SK-N-SH treated with all-trans-retinoic acid at 6 μM for 48 hours (cell line): ENCODE results near the gene TEX2.

Experiments
- ARNTL ChIP-seq: fragments of 450-650 bp; formaldehyde crosslinking; IDR thresholded peaks from 2 replicates; pipeline ENCODE4 v1.5.0; 2020; ENCODE audit warnings: low read depth, mild to moderate bottlenecking, moderate library complexity, borderline replicate concordance
- CREB5 ChIP-seq: fragments of 250-450 bp; sonication (Bioruptor Pico); IDR thresholded peaks from 2 replicates; pipeline ENCODE4 v1.5.1; 2020; ENCODE audit warnings: low read depth, mild to moderate bottlenecking, moderate library complexity
- ESRRG ChIP-seq: fragments of 250-450 bp; sonication (Bioruptor Pico); IDR thresholded peaks from 2 replicates; pipeline ENCODE4 v1.6.1; 2021; ENCODE audit warnings: mild to moderate bottlenecking
- GLIS3 ChIP-seq: fragments of 250-450 bp; sonication (Bioruptor Pico); IDR thresholded peaks from 2 replicates; pipeline ENCODE4 v1.5.0; 2020; ENCODE audit warnings: mild to moderate bottlenecking, moderate library complexity
- OSR1 ChIP-seq: fragments of 250-450 bp; sonication (Bioruptor Pico); IDR thresholded peaks from 2 replicates; pipeline ENCODE4 v1.8.0; 2022; ENCODE audit warnings: moderate library complexity, mild to moderate bottlenecking, inconsistent platforms
- PATZ1 ChIP-seq: fragments of 250-450 bp; sonication (Bioruptor Pico); IDR thresholded peaks from 2 replicates; pipeline ENCODE4 v1.8.0; 2020; ENCODE audit warnings: mild to moderate bottlenecking, moderate library complexity, borderline replicate concordance
- POU6F1 ChIP-seq: fragments of 250-450 bp; sonication (Bioruptor Pico); IDR thresholded peaks from 2 replicates; pipeline ENCODE4 v1.8.0; 2021; ENCODE audit warnings: low read depth, mild to moderate bottlenecking, moderate library complexity, borderline replicate concordance
- RARB ChIP-seq: fragments of 250-450 bp; sonication (Bioruptor Pico); IDR thresholded peaks from 2 replicates; pipeline ENCODE4 v1.8.0; 2021; ENCODE audit warnings: mild to moderate bottlenecking, moderate library complexity
- TOX ChIP-seq: fragments of 250-450 bp; sonication (Bioruptor Pico); IDR thresholded peaks from 2 replicates; pipeline ENCODE4 v1.8.0; 2021; ENCODE audit warnings: mild to moderate bottlenecking, moderate library complexity, borderline replicate concordance
- ZFP3 ChIP-seq: fragments of 250-450 bp; sonication (Bioruptor Pico); IDR thresholded peaks from 2 replicates; pipeline ENCODE4 v1.5.0; 2020; ENCODE audit warnings: mild to moderate bottlenecking, moderate library complexity
- ZFP30 ChIP-seq: fragments of 450-650 bp; formaldehyde crosslinking; IDR thresholded peaks from 2 replicates; pipeline ENCODE4 v1.5.0; 2022; ENCODE audit warnings: mild to moderate bottlenecking, moderate library complexity
- ZNF8 ChIP-seq: fragments of 450-650 bp; formaldehyde crosslinking; IDR thresholded peaks from 2 replicates; pipeline ENCODE4 v1.5.0; 2020; ENCODE audit warnings: mild to moderate bottlenecking, moderate library complexity

GRCh38 chr17:64149196-64149595, 113.9 kb downstream of the TEX2 start:
- no peak for TF ChIP-seq OSR1
- no peak for TF ChIP-seq PATZ1 (CRISPR knock-in tag)
- TF ChIP-seq ZFP3, result no peak
- no peak for TF ChIP-seq POU6F1
- no peak for TF ChIP-seq TOX (CRISPR knock-in tag)
- no peak for TF ChIP-seq RARB (CRISPR knock-in tag)
- TF ChIP-seq ZNF8 (CRISPR knock-in tag), result no peak
- no peak for TF ChIP-seq ARNTL (CRISPR knock-in tag)
- no peak for TF ChIP-seq CREB5
- TF ChIP-seq ZFP30 (CRISPR knock-in tag), result no peak
- no peak for TF ChIP-seq ESRRG (CRISPR knock-in tag)
- TF ChIP-seq GLIS3 (CRISPR knock-in tag), result no peak
